Left lung (tissue), 10 donors: ENCODE results near the gene IL18BP. TPM values are rescaled to one million over a fixed set of nuclear protein-coding genes. Genes with fewer than 3 reads are reported as not detected.

Source experiments
- ATAC-seq: fragments of 200-7000 bp; cut with Tn5 transposase; one replicate; pipeline ENCODE4 v1.9.1; 2020; ENCODE audit warnings: moderate library complexity
- DNase-seq, 4 donors: peaks; one replicate each; pipeline ENCODE4 v3.0.0-alpha.2; 2013 to 2020
- H3K27ac ChIP-seq, 2 donors: fragments of 200-600 bp; sonication (generic) in 1 of 2; one replicate each; pipeline versions ENCODE4 v1.5.0 to v1.8.0; 2020 to 2021
- H3K27me3 ChIP-seq, 2 donors: fragments of 200-600 bp; sonication (generic) in 1 of 2; one replicate each; pipeline versions ENCODE4 v1.5.0 to v1.8.0; 2020 to 2021
- H3K36me3 ChIP-seq, 2 donors: fragments of 200-600 bp; sonication (generic) in 1 of 2; one replicate each; pipeline versions ENCODE4 v1.5.0 to v1.8.0; 2020 to 2021
- H3K4me1 ChIP-seq, 2 donors: fragments of 200-600 bp; one replicate each; pipeline ENCODE4 v1.8.0; 2021
- H3K4me3 ChIP-seq, 2 donors: fragments of 200-600 bp; sonication (generic) in 1 of 2; one replicate each; pipeline versions ENCODE4 v1.5.0 to v1.8.0; 2020 to 2021; ENCODE audit warnings: mild to moderate bottlenecking in 1 of 2
- H3K9me3 ChIP-seq, 2 donors: fragments of 200-600 bp; sonication (generic) in 1 of 2; one replicate each; pipeline versions ENCODE4 v1.5.0 to v1.8.0; 2020 to 2021
- intact Hi-C, 2 donors: fragments of 100-400 bp; cut with DNase I; formaldehyde crosslinking; loops; one replicate each; pipeline versions ENCODE4 v1.11.2 to v1.14.2; 2022
- polyA plus RNA-seq, 6 donors: library from polyadenylated mRNA; unstranded; fragments of 120-200 nt; gene quantifications; one replicate each; pipeline ENCODE4 v1.2.1, GENCODE V29; 2013; ENCODE audit not compliant: insufficient read length in 6 of 6
- total RNA-seq, 2 donors: library from RNA; stranded (reverse); fragmentation: NEBNext Ultra II Directional; extraction: Animal tissue kit (Norgen Biotek cat#: 25700); gene quantifications; one replicate each; pipeline ENCODE4 v1.2.1, GENCODE V29; 2021
- TF ChIP-seq, protein P1 (sequence below), 2 donors: fragments of 200-600 bp; sonication (generic) in 1 of 2; IDR thresholded peaks; one replicate each; pipeline versions ENCODE4 v1.5.0 to v1.8.0; 2021; ENCODE audit warnings: antibody characterized with exemption in 2 of 2
- donor health status: DM: no; HTN: yes; CAD: no.
- donor health status: DM: no; HTN: no; CAD: no.

IL18BP gene
- total and polyA plus RNA-seq, 8 donors: 8.9 to 20.1 (median 11.6) TPM

DNA sequence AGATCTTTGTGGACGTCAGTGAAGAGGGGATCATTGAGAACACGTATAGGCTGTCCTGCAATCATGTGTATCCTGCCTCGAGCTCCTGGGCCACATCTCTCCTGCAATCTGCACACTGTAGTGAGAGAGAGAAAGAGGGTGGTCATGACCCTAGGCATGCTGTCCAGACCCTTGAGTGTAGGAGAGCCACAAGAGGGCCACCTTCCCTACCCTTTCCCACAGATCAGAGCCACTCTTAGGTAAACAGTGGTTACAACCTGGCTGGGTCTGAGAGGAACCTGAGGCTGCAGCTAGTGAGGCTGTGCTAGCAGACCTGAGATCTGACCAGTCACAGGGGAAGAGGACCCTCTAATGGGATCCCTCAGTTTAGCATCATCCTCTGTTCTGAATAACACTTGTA lies 3.9 kb upstream of the IL18BP start:
- DNase-seq (no peak), ATAC-seq (no peak)
- Histone ChIP-seq H3K27me3 (no peaks in the 10 kb centered on the region), H3K27ac (no peak overlapping the region), H3K4me1 (peaks cover 6 to 40% of the 10 kb centered on the region in 2 donors), H3K36me3 (peaks cover 0 to 5% of the 10 kb centered on the region in 2 donors), H3K9me3 (no peaks in the 10 kb centered on the region), H3K4me3 (no peak overlapping the region)
- intact Hi-C loops: no loop called here
- TF ChIP-seq, protein P1, sequence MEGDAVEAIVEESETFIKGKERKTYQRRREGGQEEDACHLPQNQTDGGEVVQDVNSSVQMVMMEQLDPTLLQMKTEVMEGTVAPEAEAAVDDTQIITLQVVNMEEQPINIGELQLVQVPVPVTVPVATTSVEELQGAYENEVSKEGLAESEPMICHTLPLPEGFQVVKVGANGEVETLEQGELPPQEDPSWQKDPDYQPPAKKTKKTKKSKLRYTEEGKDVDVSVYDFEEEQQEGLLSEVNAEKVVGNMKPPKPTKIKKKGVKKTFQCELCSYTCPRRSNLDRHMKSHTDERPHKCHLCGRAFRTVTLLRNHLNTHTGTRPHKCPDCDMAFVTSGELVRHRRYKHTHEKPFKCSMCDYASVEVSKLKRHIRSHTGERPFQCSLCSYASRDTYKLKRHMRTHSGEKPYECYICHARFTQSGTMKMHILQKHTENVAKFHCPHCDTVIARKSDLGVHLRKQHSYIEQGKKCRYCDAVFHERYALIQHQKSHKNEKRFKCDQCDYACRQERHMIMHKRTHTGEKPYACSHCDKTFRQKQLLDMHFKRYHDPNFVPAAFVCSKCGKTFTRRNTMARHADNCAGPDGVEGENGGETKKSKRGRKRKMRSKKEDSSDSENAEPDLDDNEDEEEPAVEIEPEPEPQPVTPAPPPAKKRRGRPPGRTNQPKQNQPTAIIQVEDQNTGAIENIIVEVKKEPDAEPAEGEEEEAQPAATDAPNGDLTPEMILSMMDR (IDR thresholded peaks at IDR 0.05): no peak

DNA sequence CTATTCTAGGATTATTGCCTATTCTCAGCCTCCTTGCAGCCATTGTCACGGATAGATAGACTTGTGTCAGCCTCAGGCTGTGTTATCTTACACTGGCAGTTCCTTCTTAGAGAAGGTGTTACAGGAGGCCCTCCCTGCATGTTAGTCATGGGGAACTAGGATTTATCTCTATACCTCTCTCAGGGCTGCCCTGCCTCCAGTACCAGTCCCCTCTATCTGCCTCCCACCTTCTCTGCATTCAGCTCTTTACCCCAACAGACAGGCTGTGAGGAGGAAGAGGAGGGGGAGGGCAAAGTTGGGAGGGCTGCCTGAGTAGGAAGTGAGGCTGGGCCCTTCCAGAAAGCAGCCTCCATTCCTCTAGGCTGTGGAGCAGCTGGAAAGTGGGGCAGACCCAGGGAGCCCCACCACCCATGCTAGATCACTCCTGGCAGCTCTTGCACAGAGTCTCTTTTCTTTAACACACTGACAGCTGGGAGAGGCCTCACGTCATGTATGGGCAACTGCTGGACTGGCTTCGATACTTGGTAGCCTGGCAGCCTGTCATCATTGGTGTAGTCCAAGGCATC lies 2.9 kb upstream of the IL18BP start:
- intact Hi-C loops: no loop called here
- peaks cover 0 to 9% of the 10 kb centered on the region in 2 donors for H3K36me3 ChIP-seq
- TF ChIP-seq, protein P1 (IDR thresholded peaks at IDR 0.05): no peak

DNA sequence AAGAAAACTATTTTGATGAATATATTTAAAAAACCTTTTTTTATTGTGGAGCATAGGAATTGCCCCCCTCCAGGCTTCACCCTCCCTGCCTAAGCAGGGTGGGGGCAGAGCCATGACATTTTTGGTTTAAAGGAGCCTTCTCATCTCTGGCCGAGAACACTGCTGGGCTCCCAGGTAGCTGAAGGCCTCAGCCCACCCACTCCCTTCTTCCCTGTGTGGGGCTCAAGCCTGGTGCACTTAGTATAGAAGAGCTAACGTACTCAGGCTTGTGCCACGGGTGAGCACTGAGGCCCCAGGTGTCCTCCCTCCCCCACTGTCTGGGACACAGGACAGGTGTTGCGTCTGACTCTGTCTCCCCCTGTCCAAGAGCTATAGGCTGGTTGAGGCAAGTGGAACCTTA lies 2.2 kb upstream of the IL18BP start:
- no peak overlapping the region for H3K4me3 ChIP-seq
- intact Hi-C loops: no loop called here
- peaks cover 9 to 53% of the 10 kb centered on the region in 2 donors for H3K4me1 ChIP-seq
- peaks cover 0 to 14% of the 10 kb centered on the region in 2 donors for H3K36me3 ChIP-seq
- no peaks in the 10 kb centered on the region for H3K27me3 ChIP-seq
- H3K9me3 ChIP-seq: no peaks in the 10 kb centered on the region
- TF ChIP-seq, protein P1 (IDR thresholded peaks at IDR 0.05): no peak
- no peak for DNase-seq
- H3K27ac ChIP-seq: peak overlapping the region in 1 of 2 donors; percentile 40
- no peak for ATAC-seq

More for the DNA sequence above, 2.9 kb upstream of the IL18BP start:
- peaks cover 9 to 49% of the 10 kb centered on the region in 2 donors for H3K4me1 ChIP-seq
- DNase-seq: no peak
- no peak overlapping the region for H3K27ac ChIP-seq
- H3K9me3 ChIP-seq: no peaks in the 10 kb centered on the region
- no peak overlapping the region for H3K4me3 ChIP-seq
- ATAC-seq: no peak
- no peaks in the 10 kb centered on the region for H3K27me3 ChIP-seq

DNA sequence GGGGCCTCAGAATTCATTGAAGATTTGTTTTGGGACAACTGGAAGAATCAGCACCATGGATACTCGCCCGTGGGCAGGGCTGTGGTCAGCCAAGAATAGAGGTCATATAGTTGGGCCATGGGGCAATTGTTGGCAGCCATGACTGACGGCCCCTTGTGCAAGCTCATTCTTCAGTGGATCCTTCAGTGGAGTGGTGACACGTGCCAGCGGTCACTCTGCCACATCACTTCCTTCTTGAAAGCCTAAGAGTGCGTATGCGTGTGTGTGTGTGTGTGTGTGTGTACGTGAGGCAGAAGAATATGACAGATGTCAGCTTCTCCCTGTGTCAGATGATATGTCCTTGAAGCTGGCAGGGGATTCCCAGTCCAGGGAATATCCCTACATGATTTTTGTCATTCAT lies 1.8 kb upstream of the IL18BP start:
- ATAC-seq (peak; percentile 41), DNase-seq (peak in 2 of 4 donors; percentile 88)
- peaks cover 9 to 49% of the 10 kb centered on the region in 2 donors for H3K4me1 ChIP-seq
- no peaks in the 10 kb centered on the region for H3K27me3 ChIP-seq
- no peak overlapping the region for H3K4me3 ChIP-seq
- intact Hi-C loops: no loop called here
- H3K36me3 ChIP-seq: peaks cover 0 to 19% of the 10 kb centered on the region in 2 donors
- peak overlapping the region in 1 of 2 donors; percentile 84 for H3K27ac ChIP-seq
- H3K9me3 ChIP-seq: no peaks in the 10 kb centered on the region
- TF ChIP-seq, protein P1 (IDR thresholded peaks at IDR 0.05): no peak

DNA sequence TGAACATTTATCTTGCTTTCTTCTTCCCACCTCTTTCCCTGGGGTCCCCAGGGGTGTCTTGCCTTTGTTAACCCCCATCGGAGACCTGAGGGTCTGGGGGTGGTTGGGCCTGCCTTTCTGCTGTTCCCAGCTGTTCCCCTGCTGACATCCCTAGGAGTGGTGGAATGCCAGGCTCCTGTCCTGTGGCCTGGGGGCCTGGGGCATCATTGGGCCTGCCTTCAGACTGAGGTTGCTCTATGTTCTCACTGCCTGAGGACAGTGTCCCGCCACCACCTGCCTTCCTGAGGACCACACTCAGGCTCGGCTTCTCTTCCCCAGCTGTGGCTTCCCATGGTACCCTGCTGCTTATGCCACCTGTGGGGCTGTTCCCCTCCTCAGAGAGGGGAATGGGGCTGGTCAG lies 1.1 kb upstream of the IL18BP start:
- Histone ChIP-seq H3K4me3 (no peak overlapping the region), H3K4me1 (peaks cover 9 to 49% of the 10 kb centered on the region in 2 donors), H3K27ac (peak overlapping the region in 1 of 2 donors; percentile 84), H3K27me3 (no peaks in the 10 kb centered on the region), H3K36me3 (peaks cover 0 to 25% of the 10 kb centered on the region in 2 donors), H3K9me3 (no peaks in the 10 kb centered on the region)
- TF ChIP-seq, protein P1 (IDR thresholded peaks at IDR 0.05): no peak
- intact Hi-C loops: no loop called here
- DNase-seq (no peak), ATAC-seq (no peak)
